ENCODE results near the gene TBC1D8B.
"Not testable (repeated sequence)": the region's sequence is repeated elsewhere in the genome, so short reads cannot be mapped to it uniquely, and the experiment has no call there.

Gene TBC1D8B

GRCh38 chrX:106802388-106803275, at the start of gene TBC1D8B:
Gene TBC1D8B, plus strand, starts transcription at chrX:106802673. Its CDS starts 181 bp downstream, at chrX:106802854.
- DNase-seq: peak; percentile 89

GRCh38 chrX:106769288-106769687, 33.2 kb upstream of the TBC1D8B start:
- not testable (repeated sequence) for DNase-seq

GRCh38 chrX:106774981-106775380, 27.5 kb upstream of the TBC1D8B start:
- DNase-seq: no peak

- DNase-seq: no peak
These were observed 22.2 kb upstream of the TBC1D8B start for GRCh38 chrX:106780264-106780663.

- DNase-seq: no peak
These were observed 21.7 kb upstream of the TBC1D8B start for GRCh38 chrX:106780664-106781377.

- DNase-seq: no peak
These were observed 18.8 kb upstream of the TBC1D8B start for GRCh38 chrX:106783716-106784115.

- DNase-seq: peak; percentile 37
These were observed 11.0 kb upstream of the TBC1D8B start for GRCh38 chrX:106791495-106791894.

- DNase-seq: no peak
These were observed 448 bp upstream of the TBC1D8B start for GRCh38 chrX:106802063-106802387.

GRCh38 chrX:106811131-106811910, 8.8 kb downstream of the TBC1D8B start:
- no peak for DNase-seq

GRCh38 chrX:106812930-106813329, 10.5 kb downstream of the TBC1D8B start:
- not testable (repeated sequence) for DNase-seq

GRCh38 chrX:106814093-106814492, 11.6 kb downstream of the TBC1D8B start:
- not testable (repeated sequence) for DNase-seq

- DNase-seq: peak; percentile 31
These were observed 60.7 kb downstream of the TBC1D8B start for GRCh38 chrX:106862972-106863688.

GRCh38 chrX:106863697-106864096, 61.2 kb downstream of the TBC1D8B start:
- DNase-seq: no peak

- DNase-seq: not testable (repeated sequence)
These were observed 70.3 kb downstream of the TBC1D8B start for GRCh38 chrX:106872796-106873195.

GRCh38 chrX:106874075-106874474, 71.6 kb downstream of the TBC1D8B start:
- DNase-seq: peak; percentile 57

- DNase-seq: peak; percentile 5
These were observed 72.7 kb downstream of the TBC1D8B start for GRCh38 chrX:106875151-106875550.

GRCh38 chrX:106889468-106889867, 87.0 kb downstream of the TBC1D8B start:
- no peak for DNase-seq

GRCh38 chrX:106891762-106892460, 89.4 kb downstream of the TBC1D8B start:
- DNase-seq: no peak

GRCh38 chrX:106894392-106894909, 92.0 kb downstream of the TBC1D8B start:
- peak; percentile 52 for DNase-seq

GRCh38 chrX:106894978-106895452, 92.5 kb downstream of the TBC1D8B start:
- no peak for DNase-seq

GRCh38 chrX:106897259-106897658, 94.8 kb downstream of the TBC1D8B start:
- DNase-seq: no peak
